Calu3 (cell line): Measurements from ENCODE around the gene TRAF2. TPM values are rescaled to one million over a fixed set of nuclear protein-coding genes. Genes with fewer than 3 reads are reported as not detected.
A peak's percentile ranks its signal among the peaks of the same experiment; 100 is the strongest.

ENCODE experiments used
- BruUV-seq: library from RNA; stranded (reverse); fragments of 400-500 nt; replicated peaks from 2 replicates; lab custom pipeline; 2021; lab: Mats Ljungman, UMichigan
- CTCF ChIA-PET: fragments of 300-600 bp; sonication (Branson Sonifier 250); formaldehyde crosslinking; loops from one replicate; lab custom pipeline; 2022; ENCODE audit warnings: antibody characterized with exemption; lab: Charles Lee
- DNase-seq: peaks from one replicate; pipeline ENCODE4 v3.0.0; 2022
- H3K27ac Mint-ChIP-seq: one replicate; pipeline ENCODE4 v1.8.0; 2022; ENCODE audit warnings: mixed read lengths; ENCODE audit not compliant: unreplicated experiment
- H3K27me3 Mint-ChIP-seq: one replicate; pipeline ENCODE4 v1.8.0; 2022; ENCODE audit warnings: mixed read lengths; ENCODE audit not compliant: unreplicated experiment
- H3K36me3 Mint-ChIP-seq: one replicate; pipeline ENCODE4 v1.8.0; 2022; ENCODE audit warnings: mild to moderate bottlenecking, moderate library complexity, mixed read lengths; ENCODE audit not compliant: insufficient read depth, unreplicated experiment
- H3K4me1 Mint-ChIP-seq: one replicate; pipeline ENCODE4 v1.8.0; 2022; ENCODE audit warnings: mild to moderate bottlenecking, low read depth, mixed read lengths; ENCODE audit not compliant: unreplicated experiment
- H3K4me3 Mint-ChIP-seq: one replicate; pipeline ENCODE4 v1.8.0; 2022; ENCODE audit warnings: mild to moderate bottlenecking, low read depth, moderate library complexity, mixed read lengths; ENCODE audit not compliant: unreplicated experiment
- H3K9me3 Mint-ChIP-seq: one replicate; pipeline ENCODE4 v1.8.0; 2022; ENCODE audit warnings: low read depth, mixed read lengths; ENCODE audit not compliant: unreplicated experiment
- CTCF ChIP-seq: fragments of 200-600 bp; IDR thresholded peaks from one replicate; pipeline ENCODE4 v1.8.0; 2022; ENCODE audit warnings: antibody characterized with exemption; ENCODE audit not compliant: unreplicated experiment
- intact Hi-C: fragments of 100-400 bp; cut with micrococcal nuclease; formaldehyde crosslinking; loops from one replicate; pipeline ENCODE4 v1.10.0; 2022; ENCODE audit not compliant: unreplicated experiment
- total RNA-seq: library from RNA; stranded (reverse); gene quantifications from 2 replicates; pipeline ENCODE4 v1.2.3, GENCODE V29; 2022

The TRAF2 gene
- total RNA-seq, 1 experiment from 2014 or later: 50.5 TPM

- BruUV-seq: no TSS peak
- no peak overlapping the region for H3K27ac Mint-ChIP-seq
- no peaks in the 10 kb centered on the region for H3K27me3 Mint-ChIP-seq
- peaks cover 20% of the 10 kb centered on the region for H3K36me3 Mint-ChIP-seq
- peak overlapping the region; percentile 26 for H3K4me3 Mint-ChIP-seq
- H3K9me3 Mint-ChIP-seq: no peaks in the 10 kb centered on the region
- TF ChIP-seq CTCF: no peak
- no peaks in the 10 kb centered on the region for H3K4me1 Mint-ChIP-seq
- peak; percentile 51 for DNase-seq
- CTCF ChIA-PET: no interaction called here
- intact Hi-C loops: no loop called here
Observed at GRCh38 chr9:136858844-136859757, 27.2 kb upstream of the TRAF2 start.

DNA sequence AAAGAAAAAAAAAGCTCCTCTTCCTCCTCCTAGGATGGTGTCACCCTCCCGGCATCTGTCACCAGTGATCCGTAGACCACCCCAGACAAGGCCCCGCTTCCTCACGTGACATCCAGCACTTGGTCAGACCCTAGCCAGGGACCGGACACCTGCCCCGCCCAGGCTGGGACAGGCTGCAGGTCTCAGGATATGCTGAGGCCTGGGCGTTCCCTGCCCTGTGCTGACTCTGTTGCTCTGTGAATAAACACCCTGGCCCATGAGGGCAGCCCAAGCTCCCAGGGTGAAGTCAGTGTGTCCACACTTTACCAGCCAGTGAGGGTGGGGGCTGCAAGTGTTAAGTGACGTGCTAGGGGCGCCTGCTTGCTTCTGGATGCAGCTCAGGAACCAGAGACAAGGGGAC is 25.8 kb upstream of the TRAF2 start:
- no peak for DNase-seq
- Mint-ChIP-seq H3K27me3 (no peaks in the 10 kb centered on the region), H3K27ac (no peak overlapping the region), H3K9me3 (no peaks in the 10 kb centered on the region), H3K4me3 (no peak overlapping the region), H3K36me3 (peaks cover 25% of the 10 kb centered on the region), H3K4me1 (no peaks in the 10 kb centered on the region)
- no peak for TF ChIP-seq CTCF
- CTCF ChIA-PET: no interaction called here
- BruUV-seq: no TSS peak
- intact Hi-C loops: no loop called here

DNA sequence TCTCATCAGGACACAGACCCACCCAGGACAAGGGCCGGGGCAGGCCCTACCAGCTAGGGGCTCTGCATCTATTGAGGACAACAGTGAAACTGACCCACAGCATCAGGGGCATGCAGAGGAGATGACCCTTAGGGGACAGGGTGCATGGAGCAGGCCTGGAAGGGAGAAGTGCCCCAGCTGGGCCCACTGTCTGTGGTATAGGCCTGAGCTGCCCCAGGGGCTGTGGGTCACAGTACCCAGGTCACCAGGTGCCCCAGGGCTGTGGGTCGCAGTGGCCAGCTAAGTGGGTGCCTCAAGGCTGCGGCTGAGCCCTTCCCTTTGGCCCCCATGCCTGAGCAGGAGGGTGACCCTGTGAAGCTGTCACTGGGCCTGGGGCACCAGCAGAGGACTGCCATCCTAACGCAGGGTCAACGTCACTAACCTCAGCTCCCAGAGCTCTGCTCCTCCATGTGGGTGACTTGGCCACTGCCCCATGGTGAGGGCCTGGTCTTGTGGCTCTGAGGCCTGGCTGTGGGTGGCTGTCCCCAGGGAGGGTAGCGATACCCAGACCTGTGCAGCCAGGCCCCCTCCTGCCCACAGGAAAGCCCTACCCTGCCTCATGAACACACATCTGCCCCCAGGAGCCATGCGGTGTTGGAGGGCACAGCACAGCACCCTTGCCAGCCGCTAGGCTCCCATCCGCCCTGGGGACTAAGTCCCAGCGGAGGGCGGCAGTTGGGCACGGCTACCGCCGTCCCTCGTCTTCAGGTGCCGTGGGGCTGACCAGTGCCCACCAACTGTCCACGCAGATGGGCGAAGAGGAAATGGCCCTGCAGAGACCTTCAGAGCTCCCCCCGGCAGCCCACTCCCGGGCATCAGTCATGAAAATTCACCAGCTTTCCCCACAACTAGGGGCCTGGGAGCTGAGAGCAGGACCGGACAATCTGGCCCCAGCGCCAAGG is 25.1 kb upstream of the TRAF2 start:
- DNase-seq: no peak
- Mint-ChIP-seq H3K4me3 (no peak overlapping the region), H3K27me3 (no peaks in the 10 kb centered on the region), H3K9me3 (no peaks in the 10 kb centered on the region), H3K36me3 (peaks cover 31% of the 10 kb centered on the region), H3K27ac (no peak overlapping the region), H3K4me1 (no peaks in the 10 kb centered on the region)
- CTCF ChIA-PET: no interaction called here
- no peak for TF ChIP-seq CTCF
- intact Hi-C loops: no loop called here
- no TSS peak for BruUV-seq

DNA sequence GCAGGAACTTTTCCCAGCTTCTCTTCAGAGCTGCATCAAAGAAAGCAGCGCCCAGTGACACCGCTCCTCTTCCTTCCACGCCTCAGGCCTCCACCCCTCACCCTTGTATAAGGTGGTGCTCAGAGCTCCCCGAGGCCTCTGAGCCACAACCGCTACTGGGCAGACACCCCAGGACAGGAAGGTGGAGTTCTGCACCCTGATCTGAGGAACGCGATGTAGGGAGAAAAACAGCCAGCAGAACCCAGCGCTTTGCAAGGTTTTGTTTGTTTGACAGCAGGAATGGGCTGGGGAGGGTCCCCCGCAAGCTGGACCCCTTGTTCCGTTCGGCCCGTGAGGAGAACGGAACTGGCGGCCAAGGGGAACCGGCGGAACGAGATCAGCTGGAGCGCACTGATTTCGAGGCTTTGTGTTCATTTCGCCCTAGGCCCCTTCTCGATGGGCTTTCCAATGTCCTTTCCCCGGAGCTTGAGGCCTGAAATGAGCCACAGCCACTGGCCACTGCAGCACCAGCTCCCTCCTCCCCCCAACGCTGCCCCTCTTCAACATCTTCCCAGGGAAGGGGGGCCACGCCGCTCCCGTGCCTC is 24.4 kb upstream of the TRAF2 start:
- Mint-ChIP-seq H3K4me1 (no peaks in the 10 kb centered on the region), H3K27me3 (no peaks in the 10 kb centered on the region), H3K36me3 (peaks cover 38% of the 10 kb centered on the region), H3K27ac (no peak overlapping the region), H3K4me3 (no peak overlapping the region), H3K9me3 (no peaks in the 10 kb centered on the region)
- BruUV-seq: no TSS peak
- CTCF ChIA-PET: no interaction called here
- no peak for TF ChIP-seq CTCF
- no peak for DNase-seq
- intact Hi-C loops: no loop called here
